Tibial artery (tissue), 4 donors: ENCODE measurements around the gene EIF4B.
"Not testable (repeated sequence)": the region's sequence is repeated elsewhere in the genome, so short reads cannot be mapped to it uniquely, and the experiment has no call there.

ENCODE experiments used
- DNase-seq, 2 donors: peaks; one replicate each; pipeline ENCODE4 v3.0.0-alpha.2; 2019
- H3K27ac ChIP-seq, 2 donors: fragments of 200-600 bp; sonication (generic) in 1 of 2; 1 replicate in 1 of 2; 2 replicates in 1 of 2; pipeline ENCODE4 v1.5.1; 2018 to 2019; ENCODE audit warnings: mild to moderate bottlenecking in 1 of 2
- H3K27me3 ChIP-seq, 2 donors: fragments of 200-600 bp; sonication (generic) in 1 of 2; one replicate each; pipeline versions ENCODE4 v1.5.1 to v1.6.0; 2016 to 2019
- H3K36me3 ChIP-seq, 3 donors: fragments of 200-600 bp; sonication (generic) in 2 of 3; one replicate each; pipeline ENCODE4 v1.5.1; 2016 to 2019; ENCODE audit warnings: mild to moderate bottlenecking in 2 of 3
- H3K4me1 ChIP-seq, 4 donors: fragments of 200-600 bp; sonication (generic) in 2 of 4; 1 replicate in 3 of 4; 2 replicates in 1 of 4; pipeline ENCODE4 v1.5.1; 2016 to 2019
- H3K4me3 ChIP-seq, 2 donors: fragments of 200-600 bp; sonication (generic) in 1 of 2; 1 replicate in 1 of 2; 2 replicates in 1 of 2; pipeline ENCODE4 v1.5.1; 2018 to 2019; ENCODE audit warnings: mild to moderate bottlenecking in 2 of 2
- H3K9me3 ChIP-seq, 3 donors: fragments of 200-600 bp; sonication (generic) in 1 of 3; one replicate each; pipeline ENCODE4 v1.5.1; 2016 to 2019
- CTCF ChIP-seq, 2 experiments: fragments of 200-600 bp in 1 of 2; fragments of 450-650 bp in 1 of 2; IDR thresholded peaks; one replicate each; pipeline ENCODE4 v1.5.1; 2017 to 2019; ENCODE audit warnings: antibody characterized with exemption in 2 of 2, mild to moderate bottlenecking in 1 of 2, moderate library complexity in 1 of 2
- intact Hi-C: fragments of 100-400 bp; cut with DNase I; formaldehyde crosslinking; loops from one replicate; pipeline ENCODE4 v1.15.0; 2023; ENCODE audit warnings: low total_unique reads

Gene EIF4B

GRCh38 chr12:53011889-53012288 is 5.6 kb downstream of the EIF4B start:
- no peak overlapping the region for H3K4me3 ChIP-seq
- H3K27ac ChIP-seq: no peak overlapping the region
- no peaks in the 10 kb centered on the region for H3K27me3 ChIP-seq
- peaks cover 0 to 11% (median 5%) of the 10 kb centered on the region in 3 donors for H3K36me3 ChIP-seq
- no peak for DNase-seq
- intact Hi-C loops: no loop called here
- TF ChIP-seq CTCF (IDR thresholded peaks at IDR 0.05): no peak
- H3K4me1 ChIP-seq: peaks cover 0 to 64% (median 32%) of the 10 kb centered on the region in 4 donors
- H3K9me3 ChIP-seq: no peaks in the 10 kb centered on the region

GRCh38 chr12:53012928-53013327 is 6.7 kb downstream of the EIF4B start:
- Histone ChIP-seq H3K27ac (no peak overlapping the region), H3K4me3 (no peak overlapping the region), H3K4me1 (peaks cover 0 to 54% (median 26%) of the 10 kb centered on the region in 4 donors), H3K9me3 (no peaks in the 10 kb centered on the region), H3K27me3 (no peaks in the 10 kb centered on the region), H3K36me3 (peaks cover 6 to 21% (median 15%) of the 10 kb centered on the region in 3 donors)
- intact Hi-C loops: no loop called here
- no peak for DNase-seq
- no peak for TF ChIP-seq CTCF (IDR thresholded peaks at IDR 0.05)

GRCh38 chr12:53014709-53015108 is 8.5 kb downstream of the EIF4B start:
- H3K36me3 ChIP-seq: peaks cover 24 to 37% (median 31%) of the 10 kb centered on the region in 3 donors
- no peak for TF ChIP-seq CTCF (IDR thresholded peaks at IDR 0.05)
- H3K4me1 ChIP-seq: peaks cover 0 to 36% (median 9%) of the 10 kb centered on the region in 4 donors
- no peak overlapping the region for H3K4me3 ChIP-seq
- no peaks in the 10 kb centered on the region for H3K9me3 ChIP-seq
- DNase-seq: no peak
- H3K27me3 ChIP-seq: no peaks in the 10 kb centered on the region
- intact Hi-C loops: no loop called here
- H3K27ac ChIP-seq: no peak overlapping the region

- Histone ChIP-seq H3K4me1 (no peaks in the 10 kb centered on the region), H3K36me3 (peaks cover 88 to 95% (median 92%) of the 10 kb centered on the region in 3 donors)
Measured at GRCh38 chr12:53025250-53025649, 19.0 kb downstream of the EIF4B start.

GRCh38 chr12:53027014-53027413 is 20.8 kb downstream of the EIF4B start:
- H3K27ac ChIP-seq, H3K4me1 ChIP-seq, DNase-seq, H3K27me3 ChIP-seq, H3K9me3 ChIP-seq, H3K4me3 ChIP-seq, intact Hi-C loops: not testable (repeated sequence)
- H3K36me3 ChIP-seq: peaks cover 86 to 95% (median 93%) of the 10 kb centered on the region in 3 donors

More at GRCh38 chr12:53025250-53025649, 19.0 kb downstream of the EIF4B start:
- TF ChIP-seq CTCF (IDR thresholded peaks at IDR 0.05): no peak
- H3K4me3 ChIP-seq: no peak overlapping the region
- no peaks in the 10 kb centered on the region for H3K27me3 ChIP-seq
- no peak overlapping the region for H3K27ac ChIP-seq
- no peaks in the 10 kb centered on the region for H3K9me3 ChIP-seq
- intact Hi-C loops: no loop called here
- DNase-seq: no peak

GRCh38 chr12:53031616-53032015 is 25.4 kb downstream of the EIF4B start:
- Histone ChIP-seq H3K27me3 (no peaks in the 10 kb centered on the region), H3K36me3 (peaks cover 78 to 94% (median 91%) of the 10 kb centered on the region in 3 donors), H3K4me1 (no peaks in the 10 kb centered on the region), H3K4me3 (no peak overlapping the region), H3K27ac (no peak overlapping the region), H3K9me3 (no peaks in the 10 kb centered on the region)
- intact Hi-C loops: no loop called here
- TF ChIP-seq CTCF (IDR thresholded peaks at IDR 0.05): no peak
- no peak for DNase-seq

- H3K9me3 ChIP-seq, DNase-seq, H3K4me3 ChIP-seq, H3K4me1 ChIP-seq, H3K27me3 ChIP-seq, H3K27ac ChIP-seq, intact Hi-C loops: not testable (repeated sequence)
- H3K36me3 ChIP-seq: peaks cover 81 to 93% (median 90%) of the 10 kb centered on the region in 3 donors
Measured at GRCh38 chr12:53033832-53034231, 27.6 kb downstream of the EIF4B start.
